Measurements from ENCODE around the gene BRINP3. TPM values are rescaled to one million over a fixed set of nuclear protein-coding genes. Genes with fewer than 3 reads are reported as not detected.

BRINP3 gene
- total and polyA plus RNA-seq, 9 of the 15 experiments (the other 6 are each of a cell fraction or from before 2014, with no cell fraction given): 0.09 to 0.75 (median 0.19) TPM; not detected in 1

- no peak for TF ChIP-seq SMAD1 (IDR thresholded peaks at IDR 0.05; ENCODE audit: low read depth, low read length, partially characterized antibody)
- TF ChIP-seq MTA3 (IDR thresholded peaks at IDR 0.05; ENCODE audit: borderline replicate concordance): no peak
- TF ChIP-seq SMARCE1 (IDR thresholded peaks at IDR 0.05): no peak
- no peak for TF ChIP-seq ZNF23 (CRISPR knock-in tag; IDR thresholded peaks at IDR 0.05)
Observed at GRCh38 chr1:190511554-190511953, 33.9 kb upstream of the BRINP3 start (continued).

GRCh38 chr1:190507357-190507756, 29.7 kb upstream of the BRINP3 start:
- Histone ChIP-seq H3K9me3 (replicated peaks; ENCODE audit: control insufficient read depth, insufficient read depth, low read depth, low read length) (no peaks in the 10 kb centered on the region), H3K4me3 (no peak overlapping the region), H3K36me3 (ENCODE audit: control insufficient read depth, insufficient read depth, low read length) (no peaks in the 10 kb centered on the region), H3K27me3 (ENCODE audit: control insufficient read depth in 2 of 2, insufficient read depth in 2 of 2, low read length in 2 of 2) (no peaks in the 10 kb centered on the region), H2AFZ (ENCODE audit: low read depth, low read length) (no peak overlapping the region), H3K9ac (ENCODE audit: insufficient read depth in 1 of 2, low read depth in 2 of 2, low read length in 2 of 2) (no peak overlapping the region), H3K79me2 (ENCODE audit: control insufficient read depth, insufficient read depth, low read length) (no peaks in the 10 kb centered on the region), H3K27ac (ENCODE audit: extremely low read depth, low read depth, low read length) (no peak overlapping the region), H3K4me1 (replicated peaks in 1 of 2; ENCODE audit: control insufficient read depth in 2 of 2, insufficient read depth in 2 of 2, low read length in 2 of 2) (no peaks in the 10 kb centered on the region), H3K9me1 (ENCODE audit: control insufficient read depth, insufficient read depth, low read length) (no peaks in the 10 kb centered on the region), H4K20me1 (replicated peaks; ENCODE audit: control insufficient read depth, insufficient read depth, low read length) (no peaks in the 10 kb centered on the region), H3K4me2 (ENCODE audit: insufficient read depth, low read length) (no peak overlapping the region)
- FAIRE-seq (no peak), DNase-seq (ENCODE audit: extremely low read depth in 1 of 4, low spot score in 3 of 4) (no peak), ATAC-seq (no peak)
- intact Hi-C loops (cut with micrococcal nuclease) (no loop called here), in situ Hi-C loops (cut with MboI) (no loop called here)
- POLR2A ChIA-PET: interaction anchor here (0.6 kb wide), 1 partner anchor 674 kb away, joined by 4 read pairs; no protein-coding TSS in a partner anchor
- TF ChIP-seq, protein P1, sequence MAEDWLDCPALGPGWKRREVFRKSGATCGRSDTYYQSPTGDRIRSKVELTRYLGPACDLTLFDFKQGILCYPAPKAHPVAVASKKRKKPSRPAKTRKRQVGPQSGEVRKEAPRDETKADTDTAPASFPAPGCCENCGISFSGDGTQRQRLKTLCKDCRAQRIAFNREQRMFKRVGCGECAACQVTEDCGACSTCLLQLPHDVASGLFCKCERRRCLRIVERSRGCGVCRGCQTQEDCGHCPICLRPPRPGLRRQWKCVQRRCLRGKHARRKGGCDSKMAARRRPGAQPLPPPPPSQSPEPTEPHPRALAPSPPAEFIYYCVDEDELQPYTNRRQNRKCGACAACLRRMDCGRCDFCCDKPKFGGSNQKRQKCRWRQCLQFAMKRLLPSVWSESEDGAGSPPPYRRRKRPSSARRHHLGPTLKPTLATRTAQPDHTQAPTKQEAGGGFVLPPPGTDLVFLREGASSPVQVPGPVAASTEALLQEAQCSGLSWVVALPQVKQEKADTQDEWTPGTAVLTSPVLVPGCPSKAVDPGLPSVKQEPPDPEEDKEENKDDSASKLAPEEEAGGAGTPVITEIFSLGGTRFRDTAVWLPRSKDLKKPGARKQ (CRISPR knock-in tag; IDR thresholded peaks at IDR 0.05): no peak
- TF ChIP-seq KDM1A (IDR thresholded peaks at IDR 0.05) (no peak), SREBF1 (IDR thresholded peaks at IDR 0.05; ENCODE audit: borderline replicate concordance, low read depth, low read length) (no peak), ZNF431 (CRISPR knock-in tag; IDR thresholded peaks at IDR 0.05) (no peak), MXI1 (IDR thresholded peaks at IDR 0.05; ENCODE audit: low read depth, low read length) (no peak), ZBED1 (IDR thresholded peaks at IDR 0.05) (no peak)
- 0% methylated on average over 1 of the region's 1 CpG for WGBS (ENCODE audit: insufficient coverage, low coverage, missing lambda C conversion rate)
- CTCF ChIA-PET (ENCODE audit: low intra/inter-chr PET ratio): no interaction called here
- no TSS peak for BruUV-seq (replicated peaks)
